ENCODE results near the gene GPR176.
A peak's percentile ranks its signal among the peaks of the same experiment; 100 is the strongest.

GPR176 gene

DNA sequence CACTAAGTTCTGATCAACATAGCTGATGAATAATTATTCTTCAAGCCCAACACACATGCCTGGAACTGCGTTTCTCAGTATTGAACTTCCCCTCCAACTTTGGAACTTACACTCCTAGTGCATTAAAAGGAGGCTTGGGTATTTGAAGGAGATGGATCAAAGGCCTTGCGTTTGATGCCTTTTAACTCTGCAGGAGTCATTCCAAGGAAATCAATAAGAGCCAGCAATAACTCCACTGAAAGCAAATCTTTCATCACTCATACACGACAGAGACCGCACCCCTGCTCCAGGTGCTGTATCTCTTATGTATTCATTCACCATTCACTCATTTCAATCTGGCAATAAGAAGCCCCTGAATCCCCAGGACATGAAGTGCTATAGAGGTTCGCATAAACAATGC lies 123.5 kb downstream of the GPR176 start:
- peaks cover 8% of the 10 kb centered on the region; the same call in 1 of the 2 replicates for H3K36me3 ChIP-seq (ENCODE audit: insufficient read depth, low read length)
- H3K27me3 ChIP-seq (ENCODE audit: insufficient read depth, low read length), result no peaks in the 10 kb centered on the region
- H3K4me3 ChIP-seq (ENCODE audit: low read depth, low read length), result no peak overlapping the region
- peaks cover 20% of the 10 kb centered on the region for H3K4me1 ChIP-seq (ENCODE audit: control insufficient read depth, insufficient read depth, low read length, unreplicated experiment)
- no peak overlapping the region for H2AFZ ChIP-seq (ENCODE audit: low read length, unreplicated experiment)
- H3K27ac ChIP-seq (ENCODE audit: low read depth, low read length), result no peak overlapping the region
- H3K79me2 ChIP-seq (ENCODE audit: control insufficient read depth, insufficient read depth, low read length, unreplicated experiment), result no peaks in the 10 kb centered on the region

- peaks cover 5% of the 10 kb centered on the region; the same call in 1 of the 2 replicates for H3K36me3 ChIP-seq (ENCODE audit: insufficient read depth, low read length)
- no peak overlapping the region for H3K4me3 ChIP-seq (ENCODE audit: low read depth, low read length)
- H3K27ac ChIP-seq (ENCODE audit: low read depth, low read length), result no peak overlapping the region
- H3K27me3 ChIP-seq (ENCODE audit: insufficient read depth, low read length), result no peaks in the 10 kb centered on the region
- no peak overlapping the region for H2AFZ ChIP-seq (ENCODE audit: low read length, unreplicated experiment)
- peaks cover 20% of the 10 kb centered on the region for H3K4me1 ChIP-seq (ENCODE audit: control insufficient read depth, insufficient read depth, low read length, unreplicated experiment)
- H3K79me2 ChIP-seq (ENCODE audit: control insufficient read depth, insufficient read depth, low read length, unreplicated experiment), result no peaks in the 10 kb centered on the region
Measured at GRCh38 chr15:39795486-39795885, 124.6 kb downstream of the GPR176 start.

- H3K27me3 ChIP-seq (ENCODE audit: insufficient read depth, low read length), result no peaks in the 10 kb centered on the region
- no peaks in the 10 kb centered on the region for H3K79me2 ChIP-seq (ENCODE audit: control insufficient read depth, insufficient read depth, low read length, unreplicated experiment)
- H3K4me3 ChIP-seq (ENCODE audit: low read depth, low read length), result no peak overlapping the region
- H3K36me3 ChIP-seq (ENCODE audit: insufficient read depth, low read length), result no peaks in the 10 kb centered on the region
- H2AFZ ChIP-seq (ENCODE audit: low read length, unreplicated experiment), result no peak overlapping the region
- H3K27ac ChIP-seq (ENCODE audit: low read depth, low read length), result no peak overlapping the region
- peaks cover 21% of the 10 kb centered on the region for H3K4me1 ChIP-seq (ENCODE audit: control insufficient read depth, insufficient read depth, low read length, unreplicated experiment)
Measured at GRCh38 chr15:39794954-39795353, 125.1 kb downstream of the GPR176 start.

GRCh38 chr15:39793923-39794322 lies 126.1 kb downstream of the GPR176 start:
- H2AFZ ChIP-seq (ENCODE audit: low read length, unreplicated experiment), result no peak overlapping the region
- no peaks in the 10 kb centered on the region for H3K36me3 ChIP-seq (ENCODE audit: insufficient read depth, low read length)
- no peak overlapping the region for H3K4me3 ChIP-seq (ENCODE audit: low read depth, low read length)
- H3K27ac ChIP-seq (ENCODE audit: low read depth, low read length), result no peak overlapping the region
- H3K4me1 ChIP-seq (ENCODE audit: control insufficient read depth, insufficient read depth, low read length, unreplicated experiment), result peaks cover 31% of the 10 kb centered on the region
- H3K79me2 ChIP-seq (ENCODE audit: control insufficient read depth, insufficient read depth, low read length, unreplicated experiment), result no peaks in the 10 kb centered on the region
- H3K27me3 ChIP-seq (ENCODE audit: insufficient read depth, low read length), result no peaks in the 10 kb centered on the region

DNA sequence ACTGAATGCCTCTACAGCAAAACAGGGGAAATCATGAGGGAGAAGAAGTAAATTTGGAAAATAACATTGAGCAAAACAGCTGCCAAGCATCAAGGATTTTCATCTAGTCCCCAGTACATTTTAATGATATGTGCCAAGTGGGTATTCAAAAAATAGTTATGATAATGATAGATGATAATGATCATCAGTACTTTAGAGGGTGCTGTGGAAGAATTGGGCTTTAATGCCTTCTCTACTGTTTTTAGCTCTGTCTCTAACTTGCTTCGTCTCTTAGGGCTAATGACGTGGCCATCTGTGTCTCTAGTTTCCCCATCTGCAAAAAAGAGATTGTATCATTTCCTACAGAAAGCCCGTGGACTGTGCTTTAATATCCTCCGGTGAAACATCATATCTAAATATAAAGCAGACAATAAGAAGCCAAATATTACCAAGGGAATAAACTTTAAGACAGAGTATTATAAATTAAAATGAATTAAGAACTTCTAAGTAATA lies 127.2 kb downstream of the GPR176 start:
- H3K36me3 ChIP-seq (ENCODE audit: insufficient read depth, low read length), result no peaks in the 10 kb centered on the region
- no peaks in the 10 kb centered on the region for H3K27me3 ChIP-seq (ENCODE audit: insufficient read depth, low read length)
- H2AFZ ChIP-seq (ENCODE audit: low read length, unreplicated experiment), result no peak overlapping the region
- no peak overlapping the region for H3K4me3 ChIP-seq (ENCODE audit: low read depth, low read length)
- no peaks in the 10 kb centered on the region for H3K79me2 ChIP-seq (ENCODE audit: control insufficient read depth, insufficient read depth, low read length, unreplicated experiment)
- H3K27ac ChIP-seq (ENCODE audit: low read depth, low read length), result peak overlapping the region; percentile 20; the same call in 1 of the 2 replicates
- peaks cover 42% of the 10 kb centered on the region for H3K4me1 ChIP-seq (ENCODE audit: control insufficient read depth, insufficient read depth, low read length, unreplicated experiment)

DNA sequence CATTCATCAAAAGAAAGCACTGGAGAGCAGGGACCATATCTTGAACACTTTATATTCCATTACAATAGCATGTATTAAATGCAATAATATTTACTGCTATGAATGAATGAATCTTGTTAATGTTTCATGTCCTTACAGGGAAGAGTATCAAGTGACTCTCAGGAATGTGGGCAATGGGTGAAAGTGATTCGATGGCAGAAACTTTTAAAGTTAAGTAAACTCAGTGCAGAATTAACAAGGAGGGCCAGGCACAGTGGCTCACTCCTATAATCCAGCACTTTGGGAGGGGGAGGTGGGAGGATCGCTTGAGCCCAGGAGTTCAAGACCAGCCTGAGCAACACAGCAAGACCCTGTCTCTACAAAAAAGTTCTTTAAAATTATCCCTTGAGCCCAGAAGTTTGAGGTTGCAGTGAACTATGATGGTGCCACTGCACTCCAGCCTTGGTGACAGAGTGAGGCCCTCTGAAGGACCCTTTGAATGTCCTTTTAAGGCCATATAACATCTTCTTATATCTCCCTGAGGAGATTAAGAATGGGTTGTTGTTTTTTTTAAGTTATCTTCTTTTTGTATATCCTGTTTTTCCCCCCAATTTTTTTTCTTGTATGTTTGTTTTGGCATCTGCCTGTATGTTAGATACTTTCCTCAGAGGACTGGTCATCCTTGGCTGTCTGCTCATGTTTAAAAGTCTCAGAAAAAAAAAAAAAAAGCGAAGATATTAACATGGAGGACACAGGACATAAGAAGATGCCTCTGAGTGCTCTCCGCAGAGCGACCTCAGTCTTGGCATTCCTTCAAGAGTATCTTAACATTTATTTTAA lies 127.8 kb downstream of the GPR176 start:
- peak overlapping the region; percentile 20 for H3K27ac ChIP-seq (ENCODE audit: low read depth, low read length)
- no peaks in the 10 kb centered on the region for H3K27me3 ChIP-seq (ENCODE audit: insufficient read depth, low read length)
- peaks cover 48% of the 10 kb centered on the region for H3K4me1 ChIP-seq (ENCODE audit: control insufficient read depth, insufficient read depth, low read length, unreplicated experiment)
- H3K4me3 ChIP-seq (ENCODE audit: low read depth, low read length), result no peak overlapping the region
- no peak overlapping the region for H2AFZ ChIP-seq (ENCODE audit: low read length, unreplicated experiment)
- no peaks in the 10 kb centered on the region for H3K36me3 ChIP-seq (ENCODE audit: insufficient read depth, low read length)
- no peaks in the 10 kb centered on the region for H3K79me2 ChIP-seq (ENCODE audit: control insufficient read depth, insufficient read depth, low read length, unreplicated experiment)

DNA sequence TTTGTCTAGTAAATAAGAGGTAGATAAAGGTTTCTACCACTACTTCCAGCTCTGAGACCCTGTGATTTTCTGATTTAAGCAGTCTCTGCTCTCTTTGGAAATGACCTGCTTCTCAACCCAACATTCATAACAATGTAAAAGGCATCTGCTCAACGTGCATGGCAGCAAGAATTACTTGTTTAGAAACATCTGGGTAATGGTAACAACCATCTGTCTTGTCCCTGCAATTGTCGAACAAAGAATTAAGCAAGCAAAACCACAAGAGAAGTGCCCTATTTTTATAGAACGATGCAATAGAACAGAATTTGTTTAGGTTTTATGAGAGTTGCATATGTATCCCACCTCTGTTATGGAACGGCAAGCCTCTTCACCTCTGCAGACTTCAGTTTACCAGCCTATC lies 130.3 kb downstream of the GPR176 start:
- H3K27ac ChIP-seq (ENCODE audit: low read depth, low read length), result peak overlapping the region; percentile 28
- peaks cover 68% of the 10 kb centered on the region for H3K4me1 ChIP-seq (ENCODE audit: control insufficient read depth, insufficient read depth, low read length, unreplicated experiment)
- no peak overlapping the region for H2AFZ ChIP-seq (ENCODE audit: low read length, unreplicated experiment)
- no peaks in the 10 kb centered on the region for H3K27me3 ChIP-seq (ENCODE audit: insufficient read depth, low read length)
- H3K79me2 ChIP-seq (ENCODE audit: control insufficient read depth, insufficient read depth, low read length, unreplicated experiment), result peaks cover 5% of the 10 kb centered on the region
- H3K36me3 ChIP-seq (ENCODE audit: insufficient read depth, low read length), result no peaks in the 10 kb centered on the region
- no peak overlapping the region for H3K4me3 ChIP-seq (ENCODE audit: low read depth, low read length)

- Histone ChIP-seq H3K4me1 (ENCODE audit: control insufficient read depth, insufficient read depth, low read length, unreplicated experiment) (peaks cover 76% of the 10 kb centered on the region), H3K27me3 (ENCODE audit: insufficient read depth, low read length) (no peaks in the 10 kb centered on the region), H3K4me3 (ENCODE audit: low read depth, low read length) (no peak overlapping the region), H3K79me2 (ENCODE audit: control insufficient read depth, insufficient read depth, low read length, unreplicated experiment) (peaks cover 7% of the 10 kb centered on the region), H3K36me3 (ENCODE audit: insufficient read depth, low read length) (no peaks in the 10 kb centered on the region), H3K27ac (ENCODE audit: low read depth, low read length) (peak overlapping the region; percentile 28), H2AFZ (ENCODE audit: low read length, unreplicated experiment) (no peak overlapping the region)
Measured at GRCh38 chr15:39788800-39789565, 131.1 kb downstream of the GPR176 start.

DNA sequence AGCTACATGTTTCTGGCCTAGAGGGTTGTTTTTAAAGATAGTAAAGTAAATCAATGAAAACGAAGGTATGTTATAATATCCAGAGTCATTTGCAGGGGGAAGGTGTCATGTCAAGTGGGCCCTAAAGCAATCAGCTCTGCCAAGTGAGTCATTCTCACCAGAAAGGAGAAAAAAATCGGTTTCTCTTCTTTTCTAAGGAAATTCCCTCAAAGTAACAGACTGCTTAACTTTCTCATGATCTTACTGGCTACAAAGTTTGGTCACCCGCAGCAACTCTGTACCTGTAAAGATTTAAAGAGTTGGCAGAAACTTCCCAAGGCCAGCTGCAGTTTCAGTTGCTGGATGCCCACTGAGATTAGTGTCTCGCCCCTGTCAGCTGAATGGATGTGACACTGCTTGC lies 132.0 kb downstream of the GPR176 start:
- H3K4me3 ChIP-seq (ENCODE audit: low read depth, low read length), result no peak overlapping the region
- H3K4me1 ChIP-seq (ENCODE audit: control insufficient read depth, insufficient read depth, low read length, unreplicated experiment), result peaks cover 75% of the 10 kb centered on the region
- H2AFZ ChIP-seq (ENCODE audit: low read length, unreplicated experiment), result no peak overlapping the region
- H3K36me3 ChIP-seq (ENCODE audit: insufficient read depth, low read length), result no peaks in the 10 kb centered on the region
- peaks cover 15% of the 10 kb centered on the region for H3K79me2 ChIP-seq (ENCODE audit: control insufficient read depth, insufficient read depth, low read length, unreplicated experiment)
- no peak overlapping the region for H3K27ac ChIP-seq (ENCODE audit: low read depth, low read length)
- H3K27me3 ChIP-seq (ENCODE audit: insufficient read depth, low read length), result no peaks in the 10 kb centered on the region

GRCh38 chr15:39787479-39787878 lies 132.6 kb downstream of the GPR176 start:
- H3K27me3 ChIP-seq (ENCODE audit: insufficient read depth, low read length), result no peaks in the 10 kb centered on the region
- no peak overlapping the region for H3K27ac ChIP-seq (ENCODE audit: low read depth, low read length)

More at GRCh38 chr15:39787479-39787878, 132.6 kb downstream of the GPR176 start:
- peaks cover 15% of the 10 kb centered on the region for H3K79me2 ChIP-seq (ENCODE audit: control insufficient read depth, insufficient read depth, low read length, unreplicated experiment)
- no peak overlapping the region for H3K4me3 ChIP-seq (ENCODE audit: low read depth, low read length)
- H2AFZ ChIP-seq (ENCODE audit: low read length, unreplicated experiment), result no peak overlapping the region
- H3K4me1 ChIP-seq (ENCODE audit: control insufficient read depth, insufficient read depth, low read length, unreplicated experiment), result peaks cover 68% of the 10 kb centered on the region
- H3K36me3 ChIP-seq (ENCODE audit: insufficient read depth, low read length), result no peaks in the 10 kb centered on the region

All from ACC112 (cell line).